ENCODE results near the gene IFNL4. TPM values are rescaled to one million over a fixed set of nuclear protein-coding genes. Genes with fewer than 3 reads are reported as not detected.

IFNL4 gene
- total and polyA plus RNA-seq, 10 of the 15 experiments (the other 5 are each of a cell fraction or from before 2014, with no cell fraction given) = not detected

DNA sequence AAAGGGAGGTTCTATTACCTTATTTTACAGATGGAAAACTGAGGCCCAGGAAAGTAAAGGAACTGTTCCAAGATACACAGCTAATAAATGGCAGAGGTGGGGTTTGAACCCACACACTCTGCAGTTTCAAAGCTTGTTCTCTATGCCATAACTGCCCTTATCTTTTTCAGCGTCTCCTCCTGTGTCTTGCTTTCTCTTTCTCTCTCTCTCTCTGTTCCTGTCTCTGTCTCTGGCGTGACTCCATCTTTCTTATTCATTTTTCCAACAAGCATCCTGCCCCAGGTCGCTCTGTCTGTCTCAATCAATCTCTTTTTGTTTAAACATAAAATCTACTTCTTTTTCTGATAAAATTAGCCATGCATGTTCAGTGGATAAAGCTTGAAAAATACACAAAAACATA is 3.2 kb upstream of the IFNL4 start (continued):
- no peak for TF ChIP-seq SPI1 (IDR thresholded peaks at IDR 0.05; ENCODE audit: borderline replicate concordance, insufficient read depth, low read depth, low read length)
- no peak for TF ChIP-seq SREBF1 (IDR thresholded peaks at IDR 0.05; ENCODE audit: low read length)
- no peak for TF ChIP-seq PAX5 (IDR thresholded peaks at IDR 0.05; ENCODE audit: borderline replicate concordance, low read depth, low read length)
- TF ChIP-seq SMC3 (IDR thresholded peaks at IDR 0.05; ENCODE audit: borderline replicate concordance, low read length) = no peak
- no peak for TF ChIP-seq JUND (IDR thresholded peaks at IDR 0.05; ENCODE audit: low read depth, low read length)
- TF ChIP-seq, protein P1, sequence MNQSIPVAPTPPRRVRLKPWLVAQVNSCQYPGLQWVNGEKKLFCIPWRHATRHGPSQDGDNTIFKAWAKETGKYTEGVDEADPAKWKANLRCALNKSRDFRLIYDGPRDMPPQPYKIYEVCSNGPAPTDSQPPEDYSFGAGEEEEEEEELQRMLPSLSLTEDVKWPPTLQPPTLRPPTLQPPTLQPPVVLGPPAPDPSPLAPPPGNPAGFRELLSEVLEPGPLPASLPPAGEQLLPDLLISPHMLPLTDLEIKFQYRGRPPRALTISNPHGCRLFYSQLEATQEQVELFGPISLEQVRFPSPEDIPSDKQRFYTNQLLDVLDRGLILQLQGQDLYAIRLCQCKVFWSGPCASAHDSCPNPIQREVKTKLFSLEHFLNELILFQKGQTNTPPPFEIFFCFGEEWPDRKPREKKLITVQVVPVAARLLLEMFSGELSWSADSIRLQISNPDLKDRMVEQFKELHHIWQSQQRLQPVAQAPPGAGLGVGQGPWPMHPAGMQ (IDR thresholded peaks at IDR 0.05; ENCODE audit: borderline replicate concordance) = no peak
- TF ChIP-seq, protein P2, sequence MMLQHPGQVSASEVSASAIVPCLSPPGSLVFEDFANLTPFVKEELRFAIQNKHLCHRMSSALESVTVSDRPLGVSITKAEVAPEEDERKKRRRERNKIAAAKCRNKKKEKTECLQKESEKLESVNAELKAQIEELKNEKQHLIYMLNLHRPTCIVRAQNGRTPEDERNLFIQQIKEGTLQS (IDR thresholded peaks at IDR 0.05; ENCODE audit: borderline replicate concordance, extremely low read depth, low read depth, low read length) = no peak
- no peak for TF ChIP-seq ZZZ3 (IDR thresholded peaks at IDR 0.05; ENCODE audit: control insufficient read depth, insufficient read length, low read depth)

DNA sequence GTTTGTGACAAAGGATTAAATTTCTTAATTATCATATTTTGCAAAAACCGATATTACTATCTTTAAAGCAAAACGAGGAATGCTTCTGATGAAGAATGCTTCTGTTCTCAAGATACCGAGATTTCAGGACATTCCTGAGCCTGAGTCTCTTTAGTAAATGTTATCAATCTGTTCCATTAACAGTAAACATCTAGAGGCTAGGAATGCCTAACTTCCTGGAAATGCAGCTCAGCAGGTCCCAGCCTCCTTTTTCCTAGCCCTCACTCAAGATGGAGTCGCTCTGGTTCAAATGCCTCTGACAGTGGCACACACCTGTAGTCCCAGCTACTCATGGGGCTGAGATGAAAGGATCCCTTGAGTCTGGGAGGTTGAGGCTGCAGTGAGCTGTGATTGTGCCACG is 2.4 kb upstream of the IFNL4 start:
- H3K9me3 ChIP-seq (replicated peaks; ENCODE audit: control insufficient read depth, insufficient read depth, low read length) = no peaks in the 10 kb centered on the region
- POLR2A ChIA-PET = no interaction called here
- H3K4me1 ChIP-seq (ENCODE audit: control insufficient read depth, insufficient read depth, low read length) = no peaks in the 10 kb centered on the region
- H4K20me1 ChIP-seq (ENCODE audit: control insufficient read depth, insufficient read depth) = no peaks in the 10 kb centered on the region
- TF ChIP-seq ZSCAN29 (IDR thresholded peaks at IDR 0.05) (no peak), NFYB (IDR thresholded peaks at IDR 0.05; ENCODE audit: insufficient read depth, low read depth, low read length) (no peak), NFXL1 (IDR thresholded peaks at IDR 0.05; ENCODE audit: borderline replicate concordance) (no peak), ZNF217 (IDR thresholded peaks at IDR 0.05) (no peak), RFX5 (IDR thresholded peaks at IDR 0.05; ENCODE audit: low read depth, low read length) (no peak)
- TF ChIP-seq, protein P3, sequence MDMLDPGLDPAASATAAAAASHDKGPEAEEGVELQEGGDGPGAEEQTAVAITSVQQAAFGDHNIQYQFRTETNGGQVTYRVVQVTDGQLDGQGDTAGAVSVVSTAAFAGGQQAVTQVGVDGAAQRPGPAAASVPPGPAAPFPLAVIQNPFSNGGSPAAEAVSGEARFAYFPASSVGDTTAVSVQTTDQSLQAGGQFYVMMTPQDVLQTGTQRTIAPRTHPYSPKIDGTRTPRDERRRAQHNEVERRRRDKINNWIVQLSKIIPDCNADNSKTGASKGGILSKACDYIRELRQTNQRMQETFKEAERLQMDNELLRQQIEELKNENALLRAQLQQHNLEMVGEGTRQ (IDR thresholded peaks at IDR 0.05; ENCODE audit: borderline replicate concordance, low read depth, low read length) = no peak
- TF ChIP-seq, protein P4, sequence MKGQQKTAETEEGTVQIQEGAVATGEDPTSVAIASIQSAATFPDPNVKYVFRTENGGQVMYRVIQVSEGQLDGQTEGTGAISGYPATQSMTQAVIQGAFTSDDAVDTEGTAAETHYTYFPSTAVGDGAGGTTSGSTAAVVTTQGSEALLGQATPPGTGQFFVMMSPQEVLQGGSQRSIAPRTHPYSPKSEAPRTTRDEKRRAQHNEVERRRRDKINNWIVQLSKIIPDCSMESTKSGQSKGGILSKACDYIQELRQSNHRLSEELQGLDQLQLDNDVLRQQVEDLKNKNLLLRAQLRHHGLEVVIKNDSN (IDR thresholded peaks at IDR 0.05; ENCODE audit: borderline replicate concordance, extremely low read length, insufficient read depth, low read depth, low read length) = no peak
- TF ChIP-seq, protein P5, sequence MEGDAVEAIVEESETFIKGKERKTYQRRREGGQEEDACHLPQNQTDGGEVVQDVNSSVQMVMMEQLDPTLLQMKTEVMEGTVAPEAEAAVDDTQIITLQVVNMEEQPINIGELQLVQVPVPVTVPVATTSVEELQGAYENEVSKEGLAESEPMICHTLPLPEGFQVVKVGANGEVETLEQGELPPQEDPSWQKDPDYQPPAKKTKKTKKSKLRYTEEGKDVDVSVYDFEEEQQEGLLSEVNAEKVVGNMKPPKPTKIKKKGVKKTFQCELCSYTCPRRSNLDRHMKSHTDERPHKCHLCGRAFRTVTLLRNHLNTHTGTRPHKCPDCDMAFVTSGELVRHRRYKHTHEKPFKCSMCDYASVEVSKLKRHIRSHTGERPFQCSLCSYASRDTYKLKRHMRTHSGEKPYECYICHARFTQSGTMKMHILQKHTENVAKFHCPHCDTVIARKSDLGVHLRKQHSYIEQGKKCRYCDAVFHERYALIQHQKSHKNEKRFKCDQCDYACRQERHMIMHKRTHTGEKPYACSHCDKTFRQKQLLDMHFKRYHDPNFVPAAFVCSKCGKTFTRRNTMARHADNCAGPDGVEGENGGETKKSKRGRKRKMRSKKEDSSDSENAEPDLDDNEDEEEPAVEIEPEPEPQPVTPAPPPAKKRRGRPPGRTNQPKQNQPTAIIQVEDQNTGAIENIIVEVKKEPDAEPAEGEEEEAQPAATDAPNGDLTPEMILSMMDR (IDR thresholded peaks at IDR 0.05 in 2 of 3, conservative IDR thresholded peaks at IDR 0.05 in 1 of 3; ENCODE audit: control insufficient read depth in 2 of 3, extremely low read depth in 1 of 3, insufficient read depth in 1 of 3, low read depth in 3 of 3, low read length in 3 of 3) = no peak
- CTCF ChIA-PET = interaction anchor here (0.7 kb wide), 1 partner anchor 39 kb away, joined by 3 read pairs; no protein-coding TSS in a partner anchor
- in situ Hi-C loops (cut with MboI) = no loop called here
- RAD21 ChIA-PET (ENCODE audit: unreplicated experiment) = no interaction called here
- no peaks in the 10 kb centered on the region for H3K36me3 ChIP-seq (ENCODE audit: control insufficient read depth in 2 of 2, insufficient read depth in 2 of 2, low read length in 1 of 2)
- no peak overlapping the region for H3K27ac ChIP-seq (ENCODE audit: control insufficient read depth, insufficient read depth)
- H2AFZ ChIP-seq (ENCODE audit: control insufficient read depth, low read depth, low read length) = no peak overlapping the region
- WGBS (ENCODE audit: insufficient coverage, insufficient replicate concordance, low lambda C conversion rate, missing lambda C conversion rate) = 44% methylated on average over 4 of the region's 5 CpGs
- H3K27me3 ChIP-seq (replicated peaks in 1 of 2; ENCODE audit: control insufficient read depth in 2 of 2, insufficient read depth in 2 of 2, low read length in 1 of 2) = peaks cover 2% of the 10 kb centered on the region in 2 experiments; a peak in 3 of 4 replicates
- no peaks in the 10 kb centered on the region for H3K79me2 ChIP-seq (ENCODE audit: control insufficient read depth, insufficient read depth, low read length)
- no peak overlapping the region for H3K4me2 ChIP-seq (ENCODE audit: control insufficient read depth, insufficient read depth)
- FAIRE-seq (no peak), ATAC-seq (no peak), DNase-seq (ENCODE audit: low read depth, low spot score) (no peak)
- intact Hi-C loops (cut with micrococcal nuclease; ENCODE audit: unreplicated experiment) = no loop called here
- H3K9ac ChIP-seq (ENCODE audit: control insufficient read depth, insufficient read depth, low read length) = no peak overlapping the region
- BruUV-seq (replicated peaks) = no TSS peak
- SMC1A ChIA-PET (ENCODE audit: uncharacterized antibody, unreplicated experiment) = no interaction called here
- H3K4me3 ChIP-seq = no peak overlapping the region
